ENCODE results near the gene P4HTM. TPM values are rescaled to one million over a fixed set of nuclear protein-coding genes. Genes with fewer than 3 reads are reported as not detected.

Gene P4HTM
- total RNA-seq, 1 experiment from 2014 or later, result 72.9 TPM

DNA sequence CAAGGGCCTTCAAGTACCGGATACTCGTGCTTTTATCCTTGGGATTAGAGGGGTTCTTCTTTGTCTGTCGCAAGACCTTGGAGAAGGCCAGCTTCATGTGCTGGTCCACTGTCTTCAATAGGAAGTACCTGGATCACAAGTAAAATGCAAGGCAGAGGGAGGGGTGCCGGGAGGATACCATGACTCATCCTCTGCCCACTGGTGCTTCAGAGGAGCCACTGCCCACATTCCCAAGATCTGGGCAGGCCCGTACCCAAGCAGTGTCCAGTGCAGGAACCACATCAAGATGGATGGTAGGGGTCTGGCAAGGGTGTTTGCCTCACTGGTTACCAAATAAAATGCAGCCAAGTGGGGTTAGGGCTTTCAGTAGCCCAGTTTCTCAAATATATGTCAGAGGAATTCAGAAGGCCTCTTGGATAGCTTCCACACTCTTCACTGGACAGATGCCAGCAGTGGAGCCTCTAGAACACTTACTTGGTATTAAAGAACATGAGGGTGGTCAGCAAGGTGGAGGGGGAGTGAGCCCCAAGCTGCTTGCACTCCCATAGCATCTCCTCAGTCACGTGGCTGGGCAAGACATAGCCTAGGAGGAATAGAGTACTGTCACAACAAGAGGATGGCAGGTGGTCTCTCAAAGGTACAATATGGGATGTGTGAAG lies 42.7 kb downstream of the P4HTM start:
- DNase-seq (ENCODE audit: low read depth), result no peak
- in situ Hi-C loops (cut with HindIII; ENCODE audit: low pct_unique_long_range_greater_than_20kb, low sequenced_read_pairs), result no loop called here

- no peak for DNase-seq (ENCODE audit: low read depth)
- in situ Hi-C loops (cut with HindIII; ENCODE audit: low pct_unique_long_range_greater_than_20kb, low sequenced_read_pairs), result no loop called here
Observed at GRCh38 chr3:49034650-49035049, 44.6 kb downstream of the P4HTM start.

DNA sequence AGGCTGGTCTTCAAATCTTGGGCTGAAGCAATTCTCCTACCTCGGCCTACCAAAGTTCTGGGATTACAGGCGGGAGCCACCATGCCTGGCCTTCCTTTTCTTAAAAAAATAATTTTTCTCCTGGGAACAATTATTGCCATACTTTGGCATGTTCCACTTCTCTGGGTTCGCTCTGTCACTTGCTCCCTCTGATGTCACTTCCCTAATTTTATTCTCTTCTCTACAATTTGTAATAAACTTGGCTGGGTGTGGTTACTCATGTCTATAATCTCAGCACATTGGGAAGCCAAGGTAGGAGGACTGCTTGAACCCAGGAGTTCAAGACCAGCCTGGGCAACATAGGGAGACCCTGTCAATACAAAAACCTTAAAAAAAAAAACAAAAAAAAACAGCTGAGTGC lies 45.2 kb downstream of the P4HTM start:
- in situ Hi-C loops (cut with HindIII; ENCODE audit: low pct_unique_long_range_greater_than_20kb, low sequenced_read_pairs), result no loop called here
- DNase-seq (ENCODE audit: low read depth), result no peak

DNA sequence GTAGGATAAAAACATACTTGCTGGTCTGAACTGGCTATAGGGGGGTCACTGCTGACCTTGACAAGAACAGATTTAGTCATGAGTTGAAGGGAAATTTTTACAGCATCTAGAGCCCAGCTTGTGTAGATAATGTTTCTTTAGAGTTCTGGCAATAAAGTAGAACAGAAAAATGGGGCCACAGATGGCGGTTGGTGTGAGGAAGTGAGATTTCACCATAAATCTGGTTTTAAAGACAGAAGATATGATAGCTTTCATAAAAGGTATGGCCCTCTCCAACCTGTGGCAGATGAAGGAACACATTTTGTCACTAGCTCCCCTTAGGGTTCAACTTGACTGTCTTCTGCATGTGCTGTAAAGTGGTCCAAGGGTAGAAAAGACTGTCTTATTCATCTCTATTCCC lies 63.5 kb downstream of the P4HTM start:
- no peak for DNase-seq (ENCODE audit: low read depth)
- in situ Hi-C loops (cut with HindIII; ENCODE audit: low pct_unique_long_range_greater_than_20kb, low sequenced_read_pairs), result no loop called here

- in situ Hi-C loops (cut with HindIII; ENCODE audit: low pct_unique_long_range_greater_than_20kb, low sequenced_read_pairs), result no loop called here
- no peak for DNase-seq (ENCODE audit: low read depth)
Observed at GRCh38 chr3:49054344-49054862, 64.4 kb downstream of the P4HTM start.

Other genes starting within 250 kb of the P4HTM start
- 6.5 and 7.3 TPM in 2 replicates for gene PRKAR2A, start 142.4 kb upstream of the P4HTM start, total RNA-seq (2014; rRNA removed; shearing (Covaris generic); ENCODE audit: low replicate concordance)
- 11.0 and 26.8 TPM in 2 replicates for gene SLC25A20, start 91.4 kb upstream of the P4HTM start, total RNA-seq (2014; rRNA removed; shearing (Covaris generic); ENCODE audit: low replicate concordance)
- gene ARIH2, start 71.4 kb upstream of the P4HTM start, total RNA-seq (2014; rRNA removed; shearing (Covaris generic); ENCODE audit: low replicate concordance), result 67.2 and 83.3 TPM in 2 replicates
- gene WDR6, start 17.1 kb downstream of the P4HTM start, total RNA-seq (2014; rRNA removed; shearing (Covaris generic); ENCODE audit: low replicate concordance), result 38.0 and 38.2 TPM in 2 replicates
- 63.4 and 69.7 TPM in 2 replicates for gene DALRD3, start 28.3 kb downstream of the P4HTM start, total RNA-seq (2014; rRNA removed; shearing (Covaris generic); ENCODE audit: low replicate concordance)
- 170 and 175 TPM in 2 replicates for gene NDUFAF3, start 31.9 kb downstream of the P4HTM start, total RNA-seq (2014; rRNA removed; shearing (Covaris generic); ENCODE audit: low replicate concordance)
- gene IMPDH2, start 39.2 kb downstream of the P4HTM start, total RNA-seq (2014; rRNA removed; shearing (Covaris generic); ENCODE audit: low replicate concordance), result 222 and 291 TPM in 2 replicates
- gene QRICH1, start 103.8 kb downstream of the P4HTM start, total RNA-seq (2014; rRNA removed; shearing (Covaris generic); ENCODE audit: low replicate concordance), result 88.8 and 107 TPM in 2 replicates
- gene QARS1, start 114.5 kb downstream of the P4HTM start, total RNA-seq (2014; rRNA removed; shearing (Covaris generic); ENCODE audit: low replicate concordance), result 241 and 326 TPM in 2 replicates
- 37.0 and 42.1 TPM in 2 replicates for gene USP19, start 130.6 kb downstream of the P4HTM start, total RNA-seq (2014; rRNA removed; shearing (Covaris generic); ENCODE audit: low replicate concordance)
- 98.6 and 112 TPM in 2 replicates for gene LAMB2, start 142.8 kb downstream of the P4HTM start, total RNA-seq (2014; rRNA removed; shearing (Covaris generic); ENCODE audit: low replicate concordance)
- 22.9 and 31.2 TPM in 2 replicates for gene CCDC71, start 176.1 kb downstream of the P4HTM start, total RNA-seq (2014; rRNA removed; shearing (Covaris generic); ENCODE audit: low replicate concordance)
- 14.8 and 26.2 TPM in 2 replicates for gene KLHDC8B, start 181.4 kb downstream of the P4HTM start, total RNA-seq (2014; rRNA removed; shearing (Covaris generic); ENCODE audit: low replicate concordance)